ENCODE results near the gene CCDC51. TPM values are rescaled to one million over a fixed set of nuclear protein-coding genes. Genes with fewer than 3 reads are reported as not detected.
A peak's percentile ranks its signal among the peaks of the same experiment; 100 is the strongest.

CCDC51 gene
- total and polyA plus RNA-seq, 2 donors from 2014 or later, result 13.8 to 32.8 TPM

DNA sequence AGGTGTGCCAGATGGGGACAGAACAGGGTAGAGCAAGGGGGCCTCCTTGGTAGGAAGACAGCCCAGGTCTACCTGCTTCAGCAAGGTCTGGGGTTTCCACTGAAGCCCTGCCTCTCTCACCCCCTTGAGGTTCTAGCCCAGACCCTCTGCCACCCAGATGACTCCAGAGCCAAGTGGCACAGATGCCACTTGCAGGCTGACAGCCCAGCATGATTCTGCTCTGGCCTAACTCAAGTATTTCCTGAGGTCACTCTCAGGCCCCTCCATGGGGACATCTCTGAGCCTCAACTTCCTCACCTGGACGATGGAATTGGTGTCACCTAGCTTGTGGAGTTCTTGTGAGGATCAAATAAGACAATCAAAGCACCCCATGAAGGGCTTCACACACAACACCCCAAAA lies 33.9 kb downstream of the CCDC51 start:
- no peak overlapping the region for H3K9ac ChIP-seq (ENCODE audit: low read length in 3 of 3)
- peaks cover 0 to 3% (median 0%) of the 10 kb centered on the region in 3 donors for H3K4me1 ChIP-seq (ENCODE audit: control insufficient read depth in 2 of 3, insufficient read depth in 2 of 3, low read depth in 1 of 3, low read length in 3 of 3)
- no peaks in the 10 kb centered on the region for H3K9me3 ChIP-seq (ENCODE audit: control insufficient read depth in 2 of 3, insufficient read depth in 1 of 3, low read length in 3 of 3)
- intact Hi-C loops (cut with DNase I), result no loop called here
- H3K27me3 ChIP-seq (ENCODE audit: control insufficient read depth, insufficient read depth, low read length), result no peaks in the 10 kb centered on the region
- TF ChIP-seq CTCF (IDR thresholded peaks at IDR 0.05; ENCODE audit: borderline replicate concordance, extremely low read depth, insufficient read depth), result no peak
- no peak overlapping the region for H3K27ac ChIP-seq (ENCODE audit: low read depth in 2 of 2, low read length in 2 of 2)
- H3K4me3 ChIP-seq (ENCODE audit: low read length in 3 of 3), result no peak overlapping the region
- DNase-seq (peak in 1 of 5 donors; percentile 8), FAIRE-seq (no peak)
- H3K36me3 ChIP-seq (ENCODE audit: control insufficient read depth in 2 of 3, insufficient read depth in 3 of 3, low read length in 3 of 3), result peaks cover 0 to 46% (median 43%) of the 10 kb centered on the region in 3 donors

DNA sequence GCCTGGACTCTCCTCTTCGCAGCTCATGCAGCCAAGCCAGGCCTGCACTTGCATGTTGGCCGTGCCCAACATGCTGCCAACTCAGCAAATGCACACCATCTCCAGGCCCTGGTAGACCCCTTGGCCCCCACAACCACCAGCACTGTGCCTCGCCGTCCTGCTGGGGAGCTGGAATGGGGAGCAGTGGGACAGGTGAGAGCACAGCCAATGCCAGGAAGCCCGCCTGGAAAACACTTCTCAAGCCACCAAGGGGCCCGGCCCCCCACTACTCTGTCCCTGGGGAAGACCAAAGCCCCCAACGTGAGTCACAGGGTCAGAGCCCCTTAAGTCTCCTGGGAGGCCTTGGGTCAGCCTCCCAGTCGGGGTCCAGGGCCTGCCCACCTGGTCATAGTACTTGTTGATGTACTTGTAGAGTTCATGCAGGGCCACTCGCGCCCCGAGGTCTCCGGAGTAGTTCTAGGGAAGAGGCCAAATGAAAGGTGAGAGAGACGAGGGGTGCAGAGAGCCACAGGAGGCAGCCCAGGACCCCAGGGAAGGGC lies 34.5 kb downstream of the CCDC51 start:
- Histone ChIP-seq H3K9ac (ENCODE audit: low read length in 3 of 3) (no peak overlapping the region), H3K4me3 (ENCODE audit: low read length in 3 of 3) (no peak overlapping the region), H3K27ac (ENCODE audit: low read depth in 2 of 2, low read length in 2 of 2) (no peak overlapping the region), H3K36me3 (ENCODE audit: control insufficient read depth in 2 of 3, insufficient read depth in 3 of 3, low read length in 3 of 3) (peaks cover 0 to 40% (median 37%) of the 10 kb centered on the region in 3 donors), H3K27me3 (ENCODE audit: control insufficient read depth, insufficient read depth, low read length) (no peaks in the 10 kb centered on the region), H3K9me3 (ENCODE audit: control insufficient read depth in 2 of 3, insufficient read depth in 1 of 3, low read length in 3 of 3) (no peaks in the 10 kb centered on the region), H3K4me1 (ENCODE audit: control insufficient read depth in 2 of 3, insufficient read depth in 2 of 3, low read depth in 1 of 3, low read length in 3 of 3) (peaks cover 0 to 3% (median 0%) of the 10 kb centered on the region in 3 donors)
- FAIRE-seq (no peak), DNase-seq (peak in 3 of 5 donors; percentile 8 to 57 (median 25))
- no peak for TF ChIP-seq CTCF (IDR thresholded peaks at IDR 0.05; ENCODE audit: borderline replicate concordance, extremely low read depth, insufficient read depth)
- intact Hi-C loops (cut with DNase I), result no loop called here

DNA sequence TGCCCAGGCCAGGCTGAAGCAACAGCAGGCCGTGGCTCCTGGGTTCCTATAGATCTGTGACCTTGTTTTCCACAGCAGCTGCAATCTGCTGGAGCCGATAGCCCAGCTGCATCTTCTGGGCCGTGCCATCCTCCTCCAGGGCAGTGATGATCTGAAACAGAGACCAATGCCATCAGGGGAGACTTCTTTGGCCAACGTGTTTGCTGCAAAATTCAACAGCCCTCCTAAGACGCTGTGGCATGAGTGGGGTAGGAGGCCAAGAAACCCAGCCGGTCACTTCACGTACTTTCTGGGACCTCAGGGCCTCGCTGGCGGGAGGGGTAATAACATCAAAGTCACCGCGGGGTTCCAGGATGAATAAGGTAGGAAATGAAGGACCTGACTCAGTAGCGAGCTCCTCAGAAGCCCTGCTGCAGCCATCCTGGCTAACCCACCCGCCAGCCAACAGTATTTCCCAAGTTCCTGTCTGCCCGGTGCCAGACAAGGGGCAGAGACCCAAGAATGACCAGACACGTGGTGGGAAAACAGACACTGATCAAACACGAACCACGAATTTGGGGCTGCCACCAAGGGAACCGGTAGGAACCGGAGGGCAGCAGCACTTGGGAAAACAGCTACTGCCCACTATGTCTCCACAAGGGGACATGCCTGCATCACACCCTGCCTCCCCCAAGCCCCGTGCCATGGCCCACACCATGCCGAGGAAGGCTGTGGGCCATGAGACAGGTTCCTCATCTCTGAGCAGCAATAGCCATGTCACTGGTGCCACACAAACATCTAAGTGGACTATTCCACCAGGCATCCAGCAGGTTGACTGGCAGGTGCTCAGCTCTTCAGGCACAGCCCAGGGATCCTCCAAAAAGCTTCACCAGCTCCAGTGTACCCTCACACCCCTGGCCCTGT lies 35.2 kb downstream of the CCDC51 start:
- no peaks in the 10 kb centered on the region for H3K9me3 ChIP-seq (ENCODE audit: control insufficient read depth in 2 of 3, insufficient read depth in 1 of 3, low read length in 3 of 3)
- no peaks in the 10 kb centered on the region for H3K27me3 ChIP-seq (ENCODE audit: control insufficient read depth, insufficient read depth, low read length)
- peak in 2 of 5 donors; percentile 6 to 29 for DNase-seq
- intact Hi-C loops (cut with DNase I), result loop anchor here (5.0 kb wide), 1 partner anchor 33 kb away; no protein-coding TSS in a partner anchor
- H3K4me1 ChIP-seq (ENCODE audit: control insufficient read depth in 2 of 3, insufficient read depth in 2 of 3, low read depth in 1 of 3, low read length in 3 of 3), result peaks cover 0 to 3% (median 0%) of the 10 kb centered on the region in 3 donors
- H3K36me3 ChIP-seq (ENCODE audit: control insufficient read depth in 2 of 3, insufficient read depth in 3 of 3, low read length in 3 of 3), result peaks cover 0 to 34% (median 33%) of the 10 kb centered on the region in 3 donors
- no peak overlapping the region for H3K9ac ChIP-seq (ENCODE audit: low read length in 3 of 3)
- no peak for FAIRE-seq
- no peak for TF ChIP-seq CTCF (IDR thresholded peaks at IDR 0.05; ENCODE audit: borderline replicate concordance, extremely low read depth, insufficient read depth)
- no peak overlapping the region for H3K27ac ChIP-seq (ENCODE audit: low read depth in 2 of 2, low read length in 2 of 2)
- no peak overlapping the region for H3K4me3 ChIP-seq (ENCODE audit: low read length in 3 of 3)
